DND-41 (cell line): ENCODE measurements around the gene SMAD9.

ENCODE experiments used
- CTCF ChIP-seq: IDR thresholded peaks from 2 replicates; pipeline ENCODE4 v1.5.1; 2012; ENCODE audit warnings: borderline replicate concordance, low read length, moderate library complexity, mild to moderate bottlenecking; ENCODE audit not compliant: poor library complexity, severe bottlenecking; ENCODE audit errors: extremely low read depth
- EZH2 ChIP-seq: IDR thresholded peaks from 3 replicates; pipeline ENCODE4 v1.6.1; 2012; ENCODE audit warnings: borderline replicate concordance, low read depth, mild to moderate bottlenecking, moderate library complexity, low read length, inconsistent platforms; ENCODE audit not compliant: severe bottlenecking

GRCh38 chr13:36866232-36866631, 53.8 kb downstream of the SMAD9 start:
- TF ChIP-seq CTCF (no peak), EZH2 (no peak)
